ENCODE measurements around the gene IP6K1.

GRCh38 chr3:49812916-49813496 lies 26.7 kb upstream of the IP6K1 start:
- TF ChIP-seq CTCF (conservative IDR thresholded peaks at IDR 0.05; ENCODE audit: low read depth in 2 of 2) (no peak), ZNF331 (CRISPR knock-in tag; IDR thresholded peaks at IDR 0.05; ENCODE audit: low read depth) (no peak), STAT1 (IDR thresholded peaks at IDR 0.05; ENCODE audit: unreplicated experiment) (no peak)

Measured in GM23338 (cell line).